H1 (cell line): Measurements from ENCODE around the gene MRPS31. TPM values are rescaled to one million over a fixed set of nuclear protein-coding genes. Genes with fewer than 3 reads are reported as not detected.

Experiments
- CTCF ChIA-PET: fragments of 300-600 bp; sonication (Branson Sonifier 250); formaldehyde crosslinking; loops from one replicate; lab custom pipeline; 2021; ENCODE audit not compliant: partially characterized antibody; lab: Charles Lee
- POLR2A ChIA-PET: fragments of 300-600 bp; sonication (Branson Sonifier 250); formaldehyde crosslinking; loops from one replicate; lab custom pipeline; 2021; ENCODE audit warnings: inconsistent platforms; ENCODE audit not compliant: partially characterized antibody; lab: Charles Lee
- DNase-seq, 2 experiments: peaks; one replicate each; pipeline versions ENCODE4 v3.0.0 to v3.0.0-alpha.2; 2010 to 2022; ENCODE audit warnings: low spot score in 2 of 2, low read depth in 1 of 2, mixed read lengths in 1 of 2
- FAIRE-seq: peaks from 2 replicates; lab custom pipeline; 2011; peaks lifted over from hg19 to GRCh38; lab: Jason Lieb, UNC
- H2AFZ ChIP-seq: 2 replicates; pipeline ENCODE4 v1.8.1; 2012; ENCODE audit warnings: low read length, inconsistent platforms
- H2AK5ac ChIP-seq: 2 replicates; pipeline ENCODE4 v1.6.1; 2013; ENCODE audit warnings: low read depth, low read length
- H2BK120ac ChIP-seq: replicated peaks from 2 replicates; pipeline ENCODE3; 2013; ENCODE audit warnings: low read depth, low read length, inconsistent platforms
- H2BK12ac ChIP-seq: 2 replicates; pipeline ENCODE4 v1.6.1; 2013; ENCODE audit warnings: low read depth, low read length
- H2BK15ac ChIP-seq: 2 replicates; pipeline ENCODE4 v1.6.1; 2013; ENCODE audit warnings: low read length
- H2BK20ac ChIP-seq: 2 replicates; pipeline ENCODE4 v1.6.1; 2013; ENCODE audit warnings: low read length
- H2BK5ac ChIP-seq: 2 replicates; pipeline ENCODE4 v1.6.1; 2013; ENCODE audit warnings: low read depth, low read length
- H3K14ac ChIP-seq: 2 replicates; pipeline ENCODE4 v1.6.1; 2013; ENCODE audit warnings: inconsistent platforms; ENCODE audit not compliant: insufficient read length
- H3K18ac ChIP-seq: 2 replicates; pipeline ENCODE4 v1.6.1; 2013; ENCODE audit warnings: low read length; ENCODE audit errors: extremely low read depth
- H3K23ac ChIP-seq: 2 replicates; pipeline ENCODE4 v1.6.1; 2013; ENCODE audit warnings: inconsistent platforms; ENCODE audit not compliant: insufficient read length
- H3K23me2 ChIP-seq: 2 replicates; pipeline ENCODE4 v1.6.1; 2013; ENCODE audit warnings: low read depth, low read length
- H3K27ac ChIP-seq: 2 replicates; pipeline ENCODE4 v1.6.1; 2011; ENCODE audit warnings: low read depth, low read length, inconsistent platforms
- H3K27me3 ChIP-seq, 4 experiments: replicated peaks in 1 of 4; 1 replicate in 1 of 4; 2 replicates in 3 of 4; pipeline versions ENCODE4 v1.6.1 to v1.8.1; 2011 to 2013; ENCODE audit warnings: low read length in 3 of 4, mild to moderate bottlenecking in 3 of 4, inconsistent platforms in 2 of 4, mixed read lengths in 2 of 4, moderate library complexity in 1 of 4; ENCODE audit not compliant: control insufficient read depth in 3 of 4, insufficient read depth in 3 of 4; ENCODE audit errors: extremely low read depth in 1 of 4
- H3K36me3 ChIP-seq, 4 experiments: 2 replicates each; pipeline versions ENCODE4 v1.6.1 to v1.8.1; 2011 to 2013; ENCODE audit warnings: mild to moderate bottlenecking in 4 of 4, low read length in 3 of 4, moderate library complexity in 2 of 4, control low read depth in 1 of 4, inconsistent platforms in 1 of 4; ENCODE audit not compliant: insufficient read depth in 4 of 4, control insufficient read depth in 2 of 4
- H3K4ac ChIP-seq: replicated peaks from 2 replicates; pipeline ENCODE3; 2013; ENCODE audit warnings: low read length, low read depth, mixed read lengths, inconsistent platforms; ENCODE audit not compliant: insufficient read length
- H3K4me1 ChIP-seq, 4 experiments: replicated peaks in 1 of 4; 1 replicate in 1 of 4; 2 replicates in 3 of 4; pipeline versions ENCODE4 v1.6.1 to v1.8.1; 2011 to 2013; ENCODE audit warnings: low read length in 3 of 4, inconsistent platforms in 2 of 4, mixed read lengths in 1 of 4; ENCODE audit not compliant: insufficient read depth in 4 of 4, control insufficient read depth in 3 of 4
- H3K4me2 ChIP-seq, 2 experiments: 2 replicates each; pipeline versions ENCODE4 v1.6.1 to v1.8.1; 2011 to 2013; ENCODE audit warnings: low read depth in 2 of 2, low read length in 2 of 2, control low read depth in 1 of 2, inconsistent platforms in 1 of 2, mild to moderate bottlenecking in 1 of 2; ENCODE audit not compliant: insufficient read depth in 1 of 2
- H3K4me3 ChIP-seq, 4 experiments: fragments of 200-600, 300-600 bp in 1 of 4; sonication (generic), shearing (Covaris generic), sonication (Bioruptor Twin) in 1 of 4; 2 replicates each; pipeline versions ENCODE4 v1.5.1 to v1.8.1; 2011 to 2016; ENCODE audit warnings: low read length in 4 of 4, low read depth in 3 of 4, control low read depth in 2 of 4, inconsistent platforms in 2 of 4, mild to moderate bottlenecking in 2 of 4, mixed read lengths in 1 of 4, moderate library complexity in 1 of 4; ENCODE audit not compliant: insufficient read depth in 2 of 4; ENCODE audit errors: extremely low read depth in 1 of 4
- H3K56ac ChIP-seq: replicated peaks from 2 replicates; pipeline ENCODE3; 2013; ENCODE audit warnings: low read depth, mild to moderate bottlenecking, mixed read lengths, low read length, inconsistent platforms; ENCODE audit not compliant: insufficient read length
- H3K79me1 ChIP-seq: 2 replicates; pipeline ENCODE4 v1.6.1; 2013; ENCODE audit warnings: low read depth, low read length, control low read depth
- H3K79me2 ChIP-seq, 2 experiments: 2 replicates each; pipeline versions ENCODE4 v1.6.1 to v1.8.1; 2012 to 2013; ENCODE audit warnings: low read length in 2 of 2, mild to moderate bottlenecking in 2 of 2, inconsistent platforms in 1 of 2; ENCODE audit not compliant: insufficient read depth in 2 of 2, control insufficient read depth in 1 of 2
- H3K9ac ChIP-seq, 4 experiments: replicated peaks in 1 of 4; 1 replicate in 1 of 4; 2 replicates in 3 of 4; pipeline versions ENCODE4 v1.6.1 to v1.8.1; 2011 to 2013; ENCODE audit warnings: low read depth in 3 of 4, low read length in 3 of 4, control low read depth in 2 of 4, mild to moderate bottlenecking in 2 of 4, moderate library complexity in 2 of 4, inconsistent platforms in 1 of 4; ENCODE audit errors: extremely low read depth in 1 of 4
- H3K9me3 ChIP-seq, 2 experiments: 2 replicates each; pipeline versions ENCODE4 v1.6.1 to v1.8.1; 2012 to 2013; ENCODE audit warnings: mild to moderate bottlenecking in 2 of 2, moderate library complexity in 2 of 2, control low read depth in 1 of 2, inconsistent platforms in 1 of 2, low read depth in 1 of 2, low read length in 1 of 2, mixed read lengths in 1 of 2; ENCODE audit not compliant: insufficient read depth in 2 of 2
- H4K20me1 ChIP-seq, 2 experiments: replicated peaks in 1 of 2; 2 replicates each; pipeline versions ENCODE3 to v1.8.1; 2011 to 2013; ENCODE audit warnings: inconsistent platforms in 2 of 2, low read length in 2 of 2, mild to moderate bottlenecking in 1 of 2; ENCODE audit not compliant: insufficient read depth in 2 of 2, control insufficient read depth in 1 of 2
- H4K5ac ChIP-seq: 2 replicates; pipeline ENCODE4 v1.6.1; 2013; ENCODE audit warnings: low read length, low read depth, mixed read lengths, inconsistent platforms; ENCODE audit not compliant: insufficient read length
- H4K8ac ChIP-seq: 2 replicates; pipeline ENCODE4 v1.8.0; 2013; ENCODE audit warnings: mild to moderate bottlenecking, moderate library complexity, low read length, inconsistent platforms; ENCODE audit not compliant: insufficient read depth; ENCODE audit errors: extremely low read depth
- H4K91ac ChIP-seq: replicated peaks from 2 replicates; pipeline ENCODE3; 2013; ENCODE audit warnings: low read length, mixed read lengths, inconsistent platforms; ENCODE audit not compliant: insufficient read length
- YY1 ChIP-seq: IDR thresholded peaks from 2 replicates; pipeline ENCODE4 v1.6.1; 2011; ENCODE audit warnings: low read depth, mild to moderate bottlenecking, low read length
- WGBS, 2 experiments: shearing (Covaris generic) in 1 of 2; methylation state at CpG; one replicate each; pipeline versions ENCODE4 v1.1.6 to v1.1.7; 2013 to 2015; ENCODE audit warnings: low lambda C conversion rate in 2 of 2, mixed read lengths in 2 of 2, inconsistent platforms in 1 of 2, low coverage in 1 of 2, missing lambda C conversion rate in 1 of 2; ENCODE audit not compliant: insufficient replicate concordance in 2 of 2, insufficient coverage in 1 of 2, insufficient read length in 1 of 2; ENCODE audit errors: extremely low coverage in 1 of 2, missing lambda C conversion rate in 1 of 2; 5-methylcytosine and 5-hydroxymethylcytosine counted together
- polyA plus RNA-seq, 7 experiments: library from polyadenylated mRNA; depleted of rRNA in 3 of 7; stranded (reverse) in 5 of 7; unstranded in 2 of 7; fragments of >200 nt in 5 of 7; fragments of 200-250 nt in 2 of 7; gene quantifications; 1 replicate in 5 of 7; 2 replicates in 1 of 7; 4 replicates in 1 of 7; pipeline versions ENCODE4 v1.2.1 to v1.2.3, GENCODE V29; 2011 to 2013; ENCODE audit warnings: missing spikeins in 2 of 7, mixed read lengths in 2 of 7
- total RNA-seq: library from RNA; stranded (reverse); fragmentation: NEBNext Ultra II Directional; extraction: Animal tissue kit (Norgen Biotek cat#: 25700); gene quantifications from 2 replicates; pipeline ENCODE4 v1.2.1, GENCODE V29; 2021

MRPS31 gene
- total and polyA plus RNA-seq, 2 of the 8 experiments (the other 6 are each of a cell fraction or from before 2014, with no cell fraction given) = 13.6 to 33.3 TPM

DNA sequence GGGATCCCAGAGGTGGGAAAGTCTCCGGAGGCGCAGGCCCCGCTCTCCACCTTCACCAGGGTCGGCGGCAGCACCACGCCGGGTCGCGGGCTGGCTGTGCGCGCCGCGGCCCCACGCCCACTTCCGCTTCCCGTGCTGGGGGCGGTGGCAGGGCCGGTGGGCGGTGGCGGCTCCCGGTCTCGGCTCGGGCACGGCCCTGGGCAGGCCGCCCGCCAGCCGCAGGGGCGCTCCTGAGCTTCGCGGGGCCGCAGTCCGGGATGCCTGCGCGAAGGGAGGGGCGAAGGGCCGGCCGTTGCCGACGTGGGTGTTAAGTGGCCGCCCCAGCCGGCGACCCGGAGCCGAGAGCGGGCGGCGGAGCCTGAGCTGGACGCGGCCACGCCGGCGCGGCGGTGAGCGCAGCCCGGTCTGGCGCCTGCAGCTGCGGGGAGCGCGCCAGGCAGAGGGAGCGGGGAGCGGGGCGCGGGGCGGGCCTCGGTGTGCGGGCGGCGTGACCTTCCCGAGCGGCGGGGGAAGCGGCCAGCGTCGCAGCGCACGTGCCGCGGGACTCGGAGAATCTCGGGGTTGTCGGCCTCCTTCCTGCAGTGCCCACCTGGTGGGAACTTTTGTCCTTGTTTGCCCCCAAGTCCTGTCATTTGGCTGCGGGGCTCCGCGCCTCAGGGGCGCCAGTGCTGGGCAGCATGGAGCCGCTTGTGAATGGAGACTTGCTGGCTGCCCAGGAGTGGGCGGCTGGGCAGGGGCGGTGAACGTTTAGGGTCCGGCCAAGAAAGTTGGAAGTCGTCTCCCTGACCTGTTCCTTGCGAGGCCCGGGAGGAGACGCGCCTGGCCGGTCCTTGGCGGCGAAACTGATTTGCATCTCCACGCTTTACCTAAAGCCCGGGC is 18.5 kb upstream of the MRPS31 start, which contains the start of gene SLC25A15:
Gene SLC25A15, plus strand, starts transcription at position 337 of the 879 bp plus-strand sequence. CDS start 3,616 bp downstream, outside the sequence.
- Histone ChIP-seq H3K9ac (peak within 1 kb of the TSS; percentile 42 to 66 (median 54); a peak in 6 of 7 replicates), H4K5ac (peak within 1 kb of the TSS; percentile 86), H2AK5ac (peak within 1 kb of the TSS; percentile 53; the same call in 1 of the 2 replicates), H3K23ac (no peak within 1 kb of the TSS), H3K4me3 (peak within 1 kb of the TSS; percentile 64 to 74 (median 68)), H3K4ac (no peak within 1 kb of the TSS), H3K36me3 (peaks cover 0 to 6% (median 0%) of the 10 kb centered on the region in 4 experiments; a peak in 2 of 8 replicates), H4K91ac (peak within 1 kb of the TSS; percentile 65), H4K8ac (peak within 1 kb of the TSS; percentile 97), H3K9me3 (no peaks in the 10 kb centered on the region), H2BK15ac (no peak within 1 kb of the TSS), H3K27ac (peak within 1 kb of the TSS; percentile 60; the same call in 1 of the 2 replicates), H2BK5ac (peak within 1 kb of the TSS; percentile 44; the same call in 1 of the 2 replicates), H3K14ac (no peak within 1 kb of the TSS), H3K27me3 (no peaks in the 10 kb centered on the region), H2AFZ (peak within 1 kb of the TSS; percentile 92), H4K20me1 (no peaks in the 10 kb centered on the region), H3K79me2 (no peaks in the 10 kb centered on the region), H3K56ac (peak within 1 kb of the TSS; percentile 82), H2BK120ac (no peak within 1 kb of the TSS), H3K79me1 (no peaks in the 10 kb centered on the region), H3K4me2 (peak within 1 kb of the TSS; percentile 81), H2BK12ac (no peak within 1 kb of the TSS), H2BK20ac (no peak within 1 kb of the TSS), H3K23me2 (peaks cover 7% of the 10 kb centered on the region; the same call in 1 of the 2 replicates), H3K18ac (peak within 1 kb of the TSS; percentile 78), H3K4me1 (peaks cover 0 to 4% (median under 1%) of the 10 kb centered on the region in 4 experiments; a peak in 1 of 7 replicates)
- ChIA-PET POLR2A (interaction anchor here (0.6 to 2.5 kb wide), 12 partner anchors 10 to 676 kb away, joined by 3 to 10 read pairs (median 3); partner anchors contain the start of gene WBP4), CTCF (interaction anchor here (0.8 to 4.8 kb wide), 6 partner anchors 12 to 240 kb away, joined by 3 to 38 read pairs (median 4); no protein-coding TSS in a partner anchor)
- FAIRE-seq = no peak
- DNase-seq = peak in 1 of 2 experiments; percentile 81
- whole genome bisulfite sequencing, 2 experiments = 2% methylated on average over 69 of the region's 101 CpGs; no CpG with 5 or more reads in 1 of the 2 experiments
- 0 out of 2 replicates have a peak, but pooled peaks have one; percentile 11 for TF ChIP-seq YY1
